ENCODE data around the gene EIF3C.
"Not testable (repeated sequence)": the region's sequence is repeated elsewhere in the genome, so short reads cannot be mapped to it uniquely, and the experiment has no call there.

DNA sequence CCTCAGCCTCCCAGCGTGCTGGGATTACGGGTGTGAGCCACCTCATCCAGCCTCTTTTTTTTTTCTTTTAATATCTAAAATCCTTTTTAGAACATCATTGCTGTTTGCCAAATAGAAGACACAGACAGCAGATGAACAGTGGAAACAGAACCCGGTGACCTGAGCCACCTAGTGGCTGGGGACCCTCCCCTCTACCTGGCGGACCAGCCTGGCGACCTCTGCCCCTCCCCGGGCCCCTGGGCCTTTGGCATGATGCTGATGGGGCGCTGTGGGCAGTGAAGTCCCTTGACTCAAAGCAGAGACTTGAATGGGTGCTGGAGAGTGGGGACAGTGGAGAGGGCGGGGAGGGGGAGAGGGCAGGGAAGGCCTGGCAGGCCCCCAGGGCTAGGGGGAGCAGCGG lies 11.5 kb upstream of the EIF3C start:
- TF ChIP-seq CTCF, POLR2A (IDR thresholded peaks at IDR 0.05): not testable (repeated sequence)
